ENCODE results near the gene GJE1.
A peak's percentile ranks its signal among the peaks of the same experiment; 100 is the strongest.
"Not testable (repeated sequence)": the region's sequence is repeated elsewhere in the genome, so short reads cannot be mapped to it uniquely, and the experiment has no call there.

GJE1 gene, protein sequence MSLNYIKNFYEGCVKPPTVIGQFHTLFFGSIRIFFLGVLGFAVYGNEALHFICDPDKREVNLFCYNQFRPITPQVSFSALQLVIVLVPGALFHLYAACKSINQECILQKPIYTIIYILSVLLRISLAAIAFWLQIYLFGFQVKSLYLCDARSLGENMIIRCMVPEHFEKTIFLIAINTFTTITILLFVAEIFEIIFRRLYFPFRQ

DNA sequence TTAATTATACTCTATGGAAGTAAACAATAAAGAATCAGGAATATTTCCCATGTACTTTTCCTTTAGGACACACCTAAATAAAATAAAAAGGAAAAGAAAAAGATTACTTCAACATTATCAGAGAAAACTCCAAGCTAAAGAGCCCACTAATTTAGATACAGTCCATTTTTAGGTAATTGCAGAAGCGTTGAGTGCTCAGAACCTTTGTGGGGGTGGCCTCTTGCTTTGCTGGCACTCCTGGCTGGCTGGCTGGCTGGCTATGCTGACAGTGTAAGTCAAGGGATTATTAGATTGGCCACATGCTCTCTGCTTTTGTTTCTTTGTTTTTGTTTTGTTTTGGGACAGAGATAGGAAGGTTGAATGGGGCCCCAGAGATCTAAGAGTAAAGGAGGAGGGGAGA lies at the start of gene GJE1:
TSS of gene GJE1 (plus strand) at position 301 of the 400 bp plus-strand sequence. CDS start 234 bp downstream, outside the sequence.
- no peak for DNase-seq

DNA sequence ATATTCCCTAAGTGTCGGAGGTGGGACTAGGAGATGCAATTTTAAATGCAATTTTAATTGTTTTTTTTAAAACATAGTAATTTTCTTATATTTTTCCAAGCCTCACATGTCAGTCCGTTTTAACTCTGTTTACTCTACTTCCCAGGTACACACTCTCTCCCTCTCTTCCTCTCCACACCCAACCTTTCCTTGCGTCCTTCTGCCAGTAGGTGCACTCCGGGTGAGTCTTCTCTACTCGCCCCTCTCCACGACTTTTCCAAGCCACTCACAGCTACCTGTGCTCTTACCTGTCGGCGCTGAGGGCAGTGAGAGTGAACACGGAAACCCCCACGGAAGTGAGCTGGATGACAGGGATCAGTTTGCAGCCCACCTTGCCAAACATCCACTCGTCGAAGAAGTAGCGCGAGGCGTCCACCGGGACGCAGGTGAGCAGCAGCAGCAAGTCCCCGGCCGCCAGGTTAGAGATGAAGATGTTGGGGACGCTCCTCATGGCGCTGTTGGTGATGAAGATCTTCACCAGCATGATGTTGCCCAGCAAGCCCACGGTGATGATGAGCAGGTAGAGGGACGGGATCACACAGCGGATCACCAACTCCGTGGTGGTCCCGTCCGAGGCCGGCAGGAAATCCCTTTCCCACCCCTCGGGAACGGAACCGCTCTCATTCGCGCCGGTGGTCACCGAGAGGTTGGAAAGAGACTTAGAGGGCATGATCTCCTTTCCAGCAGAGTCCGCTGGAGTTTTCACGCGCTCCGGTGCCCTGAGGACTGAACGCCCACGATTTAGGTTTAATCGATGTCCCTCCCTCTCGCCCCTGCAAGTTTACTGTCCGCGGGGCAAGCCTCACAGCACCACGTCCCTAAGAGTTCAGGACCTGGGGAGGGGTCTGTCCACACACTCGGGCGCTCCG lies 44.5 kb upstream of the GJE1 start:
- DNase-seq, result no peak

DNA sequence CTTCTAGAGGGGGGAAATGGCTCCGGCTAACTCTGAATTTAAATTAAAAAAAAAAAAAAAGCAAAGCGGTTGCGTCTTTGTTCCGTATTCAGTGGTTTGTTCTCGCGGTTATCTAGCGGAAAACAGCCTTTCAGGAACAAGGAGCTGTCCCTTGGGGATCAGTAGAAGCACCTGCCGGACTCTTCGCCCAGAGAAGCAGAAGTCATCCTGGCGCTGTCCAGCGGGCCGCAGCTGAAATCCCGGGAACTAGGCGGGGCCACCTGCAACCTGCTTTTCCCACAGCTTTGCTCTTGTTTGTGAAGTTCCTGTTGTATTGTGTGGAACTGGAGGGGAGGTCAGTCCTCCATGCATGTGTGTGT lies 43.9 kb upstream of the GJE1 start:
- DNase-seq, result no peak

DNA sequence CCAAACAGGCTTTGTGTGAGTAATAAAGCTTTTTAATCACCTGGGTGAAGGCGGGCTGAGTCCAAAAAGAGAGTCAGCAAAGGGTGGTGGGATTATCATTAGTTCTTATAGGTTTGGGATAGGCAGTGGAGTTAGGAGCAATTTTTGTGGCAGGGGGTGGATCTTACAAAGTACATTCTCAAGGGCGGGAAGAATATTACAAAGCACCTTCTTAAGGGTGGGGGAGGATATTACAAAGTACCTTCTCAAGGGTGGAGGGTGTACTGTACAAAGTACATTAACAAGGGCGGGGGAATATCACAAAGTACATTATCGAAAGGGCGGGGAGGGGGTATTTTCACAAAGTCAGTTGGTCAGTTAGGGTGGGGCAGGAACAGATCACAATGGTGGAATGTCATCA lies 27.9 kb upstream of the GJE1 start:
- DNase-seq, result not testable (repeated sequence)

DNA sequence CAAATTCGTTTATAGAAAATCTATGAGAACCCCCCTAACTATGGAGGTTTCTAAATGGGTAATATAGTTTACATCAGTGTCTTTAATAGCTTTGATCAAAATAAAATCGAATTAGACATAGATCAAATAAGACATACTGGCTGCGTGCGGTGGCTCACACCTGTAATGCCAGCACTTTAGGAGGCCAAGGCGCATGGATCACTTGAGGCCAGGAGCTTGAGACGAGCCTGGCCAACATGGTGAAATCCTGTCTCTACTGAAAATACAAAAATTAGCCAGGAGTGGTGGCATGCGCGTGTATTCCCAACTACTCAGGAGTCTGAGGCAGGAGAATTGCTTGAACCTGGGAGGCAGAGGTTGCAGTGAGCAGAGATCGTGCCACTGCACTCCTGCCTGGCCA lies 21.9 kb upstream of the GJE1 start:
- DNase-seq, result not testable (repeated sequence)

DNA sequence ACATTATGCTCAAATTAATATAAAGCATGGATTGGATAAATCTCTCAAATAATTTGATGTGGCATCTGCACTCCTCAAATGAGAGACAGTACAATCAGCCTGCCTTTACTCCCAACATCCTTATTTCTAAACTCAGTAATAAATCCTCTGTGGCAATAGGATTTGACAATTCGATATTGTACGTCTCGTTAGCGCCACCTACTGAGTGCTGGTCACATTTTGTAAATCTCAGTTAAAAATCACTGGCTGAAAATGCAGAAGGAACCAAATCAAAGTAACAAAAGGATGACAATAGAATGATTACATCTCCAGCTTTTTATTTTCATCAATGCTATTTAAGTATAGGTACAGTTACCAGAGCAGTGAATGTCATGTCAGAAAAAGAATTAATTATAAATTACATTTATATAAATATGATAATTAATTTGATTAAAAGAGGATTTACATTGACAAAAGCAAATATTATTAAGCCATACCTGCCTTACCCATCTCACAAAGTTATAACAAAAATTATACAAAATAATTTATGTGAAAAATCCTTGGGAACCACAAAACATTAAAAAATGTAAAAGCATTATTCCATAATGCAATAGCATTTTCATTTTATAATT lies 20.2 kb upstream of the GJE1 start:
- DNase-seq, result peak; percentile 33

DNA sequence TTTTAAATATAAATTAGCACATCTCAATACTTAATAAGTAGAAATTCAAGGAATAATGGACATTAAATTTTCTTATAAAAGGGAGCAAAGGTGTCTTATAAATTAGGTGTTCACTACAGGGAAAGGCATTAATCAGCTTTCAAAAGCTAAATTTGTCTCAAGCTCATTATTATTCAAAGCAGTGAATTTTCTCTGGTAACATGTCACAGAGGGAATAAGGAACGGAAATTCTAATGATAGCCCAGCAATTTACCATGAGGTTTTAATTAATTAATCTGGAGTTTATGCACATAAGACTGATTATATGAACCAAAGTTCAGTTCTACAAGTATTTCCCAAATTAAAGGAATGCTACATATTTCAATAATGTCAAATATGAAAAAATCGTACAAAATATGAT lies 15.4 kb upstream of the GJE1 start:
- DNase-seq, result no peak

DNA sequence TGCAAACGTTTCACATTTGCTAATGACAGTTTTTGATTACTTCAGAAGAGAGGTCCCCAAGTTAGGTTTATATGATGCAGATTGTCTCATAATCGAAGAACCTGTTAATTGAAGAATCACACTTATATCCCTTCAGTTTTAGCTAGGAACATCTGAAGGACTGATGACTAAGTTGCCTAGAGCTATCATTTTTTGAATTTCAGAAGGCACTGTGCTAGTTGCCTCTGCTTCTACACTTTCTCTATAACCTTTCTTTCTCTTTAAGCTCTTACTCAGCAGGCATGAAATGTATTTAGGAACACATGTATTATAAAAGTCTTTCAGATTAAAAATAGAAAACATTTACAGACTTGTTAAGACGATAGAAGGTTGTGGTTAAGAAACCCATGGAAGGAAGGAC lies 14.4 kb upstream of the GJE1 start:
- no peak for DNase-seq

DNA sequence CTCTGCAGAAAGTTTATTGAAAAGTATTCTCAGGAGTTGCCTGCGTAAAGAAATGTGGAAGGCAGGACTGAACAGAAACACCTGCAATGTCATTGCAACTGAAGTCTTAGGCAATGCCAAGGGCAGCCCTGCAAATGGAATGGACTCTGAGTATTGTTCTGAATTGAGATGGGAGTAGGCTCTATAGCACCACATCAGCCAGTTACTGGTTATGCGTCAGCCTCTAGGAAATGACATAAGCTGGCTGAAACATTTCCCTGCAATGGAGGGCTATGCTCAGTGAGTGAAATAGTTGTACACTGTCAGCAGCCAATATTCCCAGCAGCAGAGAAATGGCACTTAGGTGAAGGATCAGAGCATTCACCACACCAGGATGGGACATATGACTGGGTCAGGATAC lies 13.8 kb upstream of the GJE1 start:
- DNase-seq, result no peak

DNA sequence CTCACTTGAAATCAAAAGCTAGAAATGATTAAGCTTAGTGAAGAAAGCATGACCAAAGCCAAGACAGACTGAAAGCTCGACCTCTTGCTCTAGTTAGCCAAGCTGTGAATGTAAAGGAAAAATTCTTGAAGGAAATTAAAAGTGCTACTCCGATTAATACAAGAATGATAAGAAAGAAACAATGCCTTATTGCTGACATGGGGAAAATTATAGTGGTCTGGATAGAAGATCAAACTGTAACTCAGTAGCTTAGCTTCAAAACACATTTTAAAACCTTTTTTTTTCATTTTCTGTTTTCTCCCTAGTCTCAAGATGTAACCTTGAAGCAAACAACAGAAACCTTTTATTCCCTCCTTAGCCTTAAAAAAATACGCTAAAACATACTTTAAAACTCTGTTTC lies 11.4 kb upstream of the GJE1 start:
- no peak for DNase-seq

DNA sequence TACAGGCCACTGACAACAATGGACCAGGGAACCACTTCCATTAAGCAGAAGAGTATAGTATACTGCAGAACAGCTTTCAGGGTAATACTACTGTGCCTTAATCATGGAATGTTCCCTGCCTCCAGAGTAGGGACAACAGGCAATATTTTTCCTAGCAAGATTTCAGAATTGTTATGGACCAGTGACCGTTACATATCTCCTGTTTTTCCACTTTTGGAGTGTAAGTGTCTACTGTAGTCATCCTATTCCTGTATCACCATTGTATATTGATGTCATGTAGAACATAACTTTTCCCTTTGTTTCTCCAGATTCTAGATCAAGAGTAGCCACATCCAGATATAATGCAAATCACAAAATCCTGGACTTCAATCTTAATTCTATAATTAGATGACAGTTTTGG lies 1.9 kb upstream of the GJE1 start:
- DNase-seq, result no peak

DNA sequence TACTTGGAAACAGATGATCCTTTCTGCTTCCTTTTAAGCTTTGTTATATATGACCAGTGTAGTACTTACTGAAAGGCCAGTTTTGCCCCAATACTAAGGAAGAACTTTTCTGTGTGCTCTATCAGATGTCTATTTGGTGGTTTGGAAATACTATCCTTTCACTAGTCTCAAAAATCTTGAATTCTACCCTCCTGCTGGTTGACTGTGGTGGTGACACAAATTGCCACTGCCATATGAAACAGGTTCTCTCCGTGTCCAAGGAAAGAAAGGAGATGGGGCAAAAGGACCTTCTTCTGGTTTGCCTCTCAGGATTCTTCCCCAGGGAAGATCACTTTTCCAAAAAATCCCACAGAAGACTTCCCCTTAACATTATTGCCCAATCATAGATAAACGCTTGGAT lies 6.2 kb downstream of the GJE1 start:
- no peak for DNase-seq

DNA sequence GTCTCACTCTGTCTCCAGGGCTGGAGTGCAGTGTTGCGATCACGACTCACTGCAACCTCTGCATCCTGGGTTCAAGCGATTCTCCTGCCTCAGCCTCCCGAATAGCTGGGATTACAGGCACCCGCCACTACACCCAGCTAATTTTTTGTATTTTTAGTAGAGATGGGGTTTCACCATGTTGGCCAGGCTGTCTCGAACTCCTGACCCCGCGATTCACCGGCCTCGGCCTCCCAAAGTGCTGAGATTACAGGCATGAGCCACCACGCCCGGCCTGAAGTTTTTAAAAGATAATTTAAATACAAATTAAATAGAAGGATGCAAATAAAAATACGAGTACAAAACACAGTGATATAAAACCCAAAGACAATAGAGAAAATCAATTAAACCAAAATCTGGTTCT lies 8.8 kb downstream of the GJE1 start:
- not testable (repeated sequence) for DNase-seq

DNA sequence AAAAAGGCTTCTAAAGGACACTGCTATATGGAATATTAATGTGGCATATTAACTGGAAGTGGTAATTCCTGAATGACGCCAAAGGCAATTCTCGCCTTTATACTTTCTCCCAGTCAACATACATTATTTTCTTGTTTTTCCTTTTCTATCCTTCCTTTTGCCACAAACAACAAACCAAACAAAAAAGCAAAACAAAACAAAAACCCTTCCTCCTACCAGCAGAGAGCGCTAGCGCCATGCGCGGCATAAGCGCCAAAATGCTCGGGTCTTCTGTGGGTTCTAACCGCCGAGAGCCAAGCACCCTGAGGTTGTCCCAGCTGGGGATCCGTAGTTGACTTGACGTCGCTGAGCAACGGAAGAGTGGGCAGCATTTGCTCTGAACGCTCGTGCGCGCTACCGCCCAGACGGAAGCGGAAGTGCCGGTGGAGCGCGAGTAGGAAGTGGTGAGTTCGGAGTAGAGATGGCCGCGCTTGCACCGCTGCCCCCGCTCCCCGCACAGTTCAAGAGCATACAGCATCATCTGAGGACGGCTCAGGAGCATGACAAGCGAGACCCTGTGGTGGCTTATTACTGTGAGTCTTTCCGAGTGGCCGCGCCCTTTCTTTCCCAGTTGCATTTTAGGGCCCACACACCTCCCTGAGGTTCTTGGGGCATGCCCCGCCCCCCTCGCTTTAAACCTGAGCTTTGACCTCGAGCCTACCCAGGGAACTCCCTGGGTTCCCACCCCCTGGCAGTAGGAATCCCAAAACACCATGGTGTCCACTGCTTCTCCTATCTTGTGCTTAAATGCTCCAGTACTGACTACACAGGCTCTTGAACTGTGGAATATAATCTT lies 14.3 kb downstream of the GJE1 start, which contains the start of the genes NMBR and VTA1:
TSS of gene NMBR (minus strand) at position 295 of the 835 bp plus-strand sequence. CDS start 58,464 bp downstream, outside the sequence.
TSS of gene VTA1 (plus strand) at position 436 of the 835 bp plus-strand sequence. CDS start at position 461, 25 bp downstream.
- DNase-seq, result peak; percentile 97

DNA sequence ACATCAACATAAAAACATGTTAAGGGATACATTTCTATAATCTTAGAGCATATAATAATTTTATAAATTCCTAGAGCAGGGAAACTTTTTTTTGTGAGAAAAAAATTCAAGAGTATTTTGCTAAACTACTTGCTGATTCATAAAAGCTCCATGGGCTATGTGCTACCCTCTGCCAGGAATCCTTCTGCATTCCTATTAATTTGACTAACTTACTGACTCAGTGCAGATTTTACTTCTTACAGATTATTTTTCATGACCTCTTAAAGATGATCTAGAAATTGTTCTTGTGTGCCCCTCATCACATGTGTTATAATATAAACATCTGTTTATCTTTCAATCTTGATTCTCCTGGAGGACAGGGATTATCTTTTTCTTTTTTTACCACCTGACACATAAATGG lies 20.0 kb downstream of the GJE1 start:
- DNase-seq, result no peak

DNA sequence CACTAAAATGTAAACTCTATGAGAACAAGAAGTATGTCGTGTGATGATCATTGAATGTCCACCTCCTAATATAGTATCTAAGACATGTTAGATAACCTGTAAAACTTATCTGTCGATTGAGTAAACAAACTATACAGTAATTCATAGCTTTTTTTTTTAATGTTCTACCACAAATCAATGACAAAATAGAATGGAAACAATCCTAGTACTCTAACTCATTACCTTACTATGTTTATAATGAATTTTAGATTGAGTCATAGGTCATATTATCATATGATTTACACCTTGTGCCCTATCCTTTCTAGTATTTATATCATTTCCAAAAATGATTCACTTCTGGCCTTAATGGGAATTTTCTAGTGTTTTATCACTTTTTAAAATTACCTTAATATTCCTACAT lies 20.5 kb downstream of the GJE1 start:
- DNase-seq, result no peak

DNA sequence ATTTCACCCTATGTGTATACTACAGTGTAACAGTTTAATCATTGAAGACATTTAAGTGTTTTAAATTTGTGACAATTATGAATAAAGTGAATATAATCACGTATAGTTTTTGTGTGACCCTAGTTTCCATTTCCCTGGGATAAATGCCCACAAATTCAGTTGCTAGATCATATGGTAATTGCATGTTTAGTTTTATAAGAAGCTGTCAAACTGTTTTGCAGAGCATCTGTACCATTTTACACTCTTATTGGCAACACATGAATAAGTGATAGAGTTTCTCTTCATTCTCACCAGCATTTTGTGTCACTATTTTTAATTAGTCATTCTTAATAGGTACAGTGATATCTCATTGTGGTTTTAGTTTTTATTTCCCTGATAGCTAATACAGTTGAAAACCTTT lies 21.6 kb downstream of the GJE1 start:
- DNase-seq, result no peak

DNA sequence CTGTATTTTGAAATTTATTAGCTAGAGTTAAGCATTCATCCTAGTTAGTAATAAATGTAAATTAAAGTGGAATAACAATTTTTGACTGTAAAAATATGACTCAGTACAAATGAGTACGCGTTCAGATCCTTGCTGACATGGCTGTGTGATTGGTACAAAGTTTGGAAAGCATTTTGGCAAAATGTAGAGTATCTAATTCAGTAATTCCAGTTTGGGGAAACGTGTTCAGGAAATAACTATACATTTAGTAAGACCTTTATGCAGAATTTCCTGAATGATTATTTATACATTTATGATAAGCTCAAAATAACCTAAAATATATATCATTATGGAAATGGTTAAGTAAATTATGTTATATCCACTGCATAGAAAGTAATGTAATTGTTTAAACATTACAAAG lies 22.4 kb downstream of the GJE1 start:
- DNase-seq, result no peak

DNA sequence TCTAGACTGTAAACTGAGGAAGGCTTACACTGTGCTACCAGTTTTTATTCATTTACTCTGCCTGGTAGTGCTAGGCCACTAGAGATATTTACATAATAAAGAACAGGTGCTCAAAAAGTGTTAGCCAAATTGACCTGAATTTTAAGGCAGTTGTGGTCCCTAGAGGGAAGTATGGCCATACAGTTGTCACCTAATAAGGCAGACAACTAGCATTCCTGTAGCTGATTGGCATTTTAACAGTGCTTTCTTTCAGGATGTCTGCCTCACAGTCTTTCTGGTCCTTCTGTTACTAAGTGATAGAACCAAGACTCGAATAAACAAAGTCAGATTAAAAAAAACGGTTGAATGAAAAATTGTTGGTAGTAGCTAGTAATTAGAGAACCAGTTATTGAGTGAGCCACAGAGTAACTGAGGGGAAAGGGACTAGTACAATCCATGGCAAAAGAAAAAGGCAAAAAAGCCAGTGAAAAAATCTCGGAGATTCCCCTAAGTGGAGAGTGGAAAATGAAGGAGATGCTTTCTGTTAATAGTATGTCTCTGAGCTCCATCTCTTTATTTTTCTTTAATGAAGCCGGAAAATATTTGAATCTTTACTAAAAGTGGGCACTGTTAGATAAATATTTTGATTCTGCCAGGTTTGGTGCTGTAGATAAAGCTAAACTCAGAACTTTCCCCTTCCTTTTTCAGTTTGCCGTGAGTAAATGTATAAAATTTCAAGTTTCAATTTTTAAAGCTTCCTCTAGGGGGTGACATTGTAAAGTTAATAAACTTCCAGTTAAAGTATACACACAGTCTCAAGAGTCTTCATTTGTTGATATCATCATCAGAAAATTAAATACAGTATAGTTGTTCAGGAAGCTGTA lies 23.4 kb downstream of the GJE1 start:
- no peak for DNase-seq

DNA sequence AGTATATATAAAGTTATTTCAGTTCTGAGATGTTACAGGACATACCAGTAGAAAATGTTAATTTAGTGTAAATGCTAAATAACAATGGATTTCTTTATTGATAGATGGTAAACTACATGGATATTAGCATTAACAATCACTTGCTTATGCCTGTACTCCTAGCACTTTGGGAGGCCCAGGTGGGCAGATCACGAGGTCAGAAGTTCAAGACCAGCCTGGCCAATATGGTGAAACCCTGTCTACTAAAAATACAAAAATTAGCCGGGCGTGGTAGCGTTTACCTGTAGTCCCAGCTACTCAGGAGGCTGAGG lies 24.0 kb downstream of the GJE1 start:
- DNase-seq, result not testable (repeated sequence)

DNA sequence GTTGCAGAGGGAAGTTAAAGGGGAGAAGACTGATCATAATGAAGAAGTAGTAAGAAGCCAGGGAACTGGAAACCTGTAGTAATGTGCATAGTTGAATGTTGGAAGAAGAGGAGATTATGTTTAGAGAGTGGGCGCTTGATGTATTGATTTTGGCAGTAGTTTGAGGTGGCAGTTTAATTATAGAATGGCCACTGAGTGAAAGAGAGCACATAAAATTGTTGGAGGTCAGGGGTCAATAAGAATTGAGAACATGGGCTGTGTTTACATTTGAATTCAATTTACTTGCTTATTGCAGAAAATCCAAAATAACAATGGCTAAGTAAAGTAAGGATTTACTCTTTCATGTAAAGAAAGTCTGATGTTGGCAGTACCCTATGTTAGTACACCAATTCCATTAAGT lies 30.1 kb downstream of the GJE1 start:
- no peak for DNase-seq

DNA sequence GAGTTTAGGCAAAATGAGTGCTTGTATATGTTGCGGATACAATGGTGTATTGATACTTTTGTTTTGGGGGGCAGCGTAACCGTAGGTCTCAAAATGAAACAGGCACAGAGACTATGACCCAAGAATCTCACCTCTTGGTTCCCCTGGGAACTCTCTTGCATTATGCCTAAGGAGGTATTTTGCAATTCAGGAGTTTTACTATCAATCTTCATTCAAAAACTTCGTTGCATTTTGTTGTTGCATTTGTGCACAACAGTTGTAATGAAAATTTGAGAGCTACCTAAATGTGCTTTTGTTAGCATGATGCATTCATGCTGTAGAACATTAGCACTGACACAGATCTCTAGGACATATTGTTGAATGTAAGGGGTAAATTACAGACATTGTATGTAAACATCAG lies 32.5 kb downstream of the GJE1 start:
- no peak for DNase-seq

Data from CD4-positive, alpha-beta T cell treated with Interleukin-15 for 1 hour (primary cell).